Psoas muscle (tissue), 8 donors: ENCODE results near the gene ZNF345. TPM values are rescaled to one million over a fixed set of nuclear protein-coding genes. Genes with fewer than 3 reads are reported as not detected.

Experiments
- ATAC-seq, 4 donors: fragments of 200-7000 bp; cut with Tn5 transposase; one replicate each; pipeline ENCODE4 v1.9.1; 2020; ENCODE audit warnings: moderate library complexity in 3 of 4, mild to moderate bottlenecking in 2 of 4
- DNase-seq, 2 donors: peaks; one replicate each; pipeline ENCODE4 v3.0.0-alpha.2; 2020
- H3K27ac ChIP-seq: fragments of 200-600 bp; one replicate; pipeline ENCODE4 v1.8.0; 2022
- H3K27me3 ChIP-seq, 3 donors: fragments of 200-600 bp in 1 of 3; one replicate each; pipeline versions ENCODE4 v1.6.1 to v1.8.0; 2013 to 2022; ENCODE audit warnings: low read length in 2 of 3, mild to moderate bottlenecking in 2 of 3, moderate library complexity in 1 of 3; ENCODE audit not compliant: insufficient read depth in 3 of 3
- H3K36me3 ChIP-seq, 2 donors: fragments of 200-600 bp in 1 of 2; one replicate each; pipeline versions ENCODE4 v1.6.1 to v1.8.0; 2013 to 2022; ENCODE audit warnings: low read depth in 1 of 2, mild to moderate bottlenecking in 1 of 2, moderate library complexity in 1 of 2; ENCODE audit not compliant: insufficient read depth in 1 of 2
- H3K4me1 ChIP-seq: fragments of 200-600 bp; one replicate; pipeline ENCODE4 v1.8.0; 2022
- H3K4me3 ChIP-seq: fragments of 200-600 bp; one replicate; pipeline ENCODE4 v1.8.0; 2022; ENCODE audit warnings: mild to moderate bottlenecking
- H3K9me3 ChIP-seq: fragments of 200-600 bp; one replicate; pipeline ENCODE4 v1.8.0; 2022
- CTCF ChIP-seq: fragments of 200-600 bp; IDR thresholded peaks from one replicate; pipeline ENCODE4 v1.8.0; 2022; ENCODE audit warnings: antibody characterized with exemption
- WGBS, 3 donors: extraction: QIAGEN DNeasy Blood & Tissue Kit; methylation state at CpG; one replicate each; pipeline versions ENCODE4 v1.1.6 to v1.1.7; 2013; 5-methylcytosine and 5-hydroxymethylcytosine counted together
- intact Hi-C, 2 donors: fragments of 100-400 bp; cut with DNase I; formaldehyde crosslinking; loops; one replicate each; pipeline versions ENCODE4 v1.11.0 to v1.14.2; 2022
- polyA plus RNA-seq, 3 donors: library from polyadenylated mRNA; stranded (reverse); fragments of 200-250 nt; gene quantifications; one replicate each; pipeline ENCODE4 v1.2.3, GENCODE V29; 2013
- total RNA-seq, 4 donors: library from RNA; stranded (reverse); fragmentation: NEBNext Ultra II Directional in 2 of 4; extraction: Animal tissue kit (Norgen Biotek cat#: 25700) in 2 of 4; gene quantifications; one replicate each; pipeline versions ENCODE4 v1.2.1 to v1.2.4, GENCODE V29; 2021 to 2023
- donor health status: healthy with polysubstance abuse.
- donor health status: DM: no; HTN: no; CAD: no; lungs with moderate emphysema.
- donor health status: Bipolar disorder and iron deficiency.
- donor health status: healthy.
- donor health status: DM: yes; HTN: yes; CAD: no.
- donor health status: DM: no; HTN: no; CAD: no.
- donor health status: DM: no; HTN: no; CAD: no.
- donor health status: DM: yes; HTN: yes; CAD: no.

The ZNF345 gene
- total and polyA plus RNA-seq, 7 donors: 0.42 to 2.3 (median 1.4) TPM

- 1 to 4% (median 2%) methylated on average over 12 of the region's 12 CpGs for WGBS, 3 donors
- Histone ChIP-seq H3K9me3 (peaks cover 58% of the 10 kb centered on the region), H3K4me1 (no peaks in the 10 kb centered on the region), H3K27ac (peak overlapping the region; percentile 86), H3K36me3 (peaks cover 8 to 22% of the 10 kb centered on the region in 2 donors), H3K27me3 (no peaks in the 10 kb centered on the region), H3K4me3 (peak overlapping the region; percentile 94)
- ATAC-seq (peak in 2 of 4 donors; percentile 7 to 19), DNase-seq (no peak)
- no peak for TF ChIP-seq CTCF
- intact Hi-C loops: loop anchor here in 1 of 2 donors (1.0 to 5.0 kb wide), 3 partner anchors 11 to 78 kb away; partner anchors contain the start of genes ZNF345, ZNF568 and ZNF829
Observed at GRCh38 chr19:36838784-36839324, 11.8 kb upstream of the ZNF345 start.

- TF ChIP-seq CTCF: no peak
- Histone ChIP-seq H3K4me1 (peaks cover 13% of the 10 kb centered on the region), H3K36me3 (peaks cover 0 to 9% of the 10 kb centered on the region in 2 donors), H3K27me3 (no peaks in the 10 kb centered on the region), H3K27ac (no peak overlapping the region), H3K9me3 (peaks cover 33% of the 10 kb centered on the region), H3K4me3 (no peak overlapping the region)
- intact Hi-C loops: no loop called here
- 88 to 93% (median 90%) methylated on average over 1 of the region's 1 CpG for WGBS, 3 donors
- DNase-seq (no peak), ATAC-seq (no peak)
Observed at GRCh38 chr19:36847968-36848367, 2.7 kb upstream of the ZNF345 start.

GRCh38 chr19:36849701-36850558 is 746 bp upstream of the ZNF345 start:
- Histone ChIP-seq H3K27ac (peak overlapping the region; percentile 93), H3K36me3 (peaks cover 0 to 18% of the 10 kb centered on the region in 2 donors), H3K4me3 (peak overlapping the region; percentile 99), H3K27me3 (no peaks in the 10 kb centered on the region), H3K9me3 (peaks cover 34% of the 10 kb centered on the region), H3K4me1 (peaks cover 13% of the 10 kb centered on the region)
- WGBS, 3 donors: 0 to 1% (median 1%) methylated on average over 36 of the region's 36 CpGs
- TF ChIP-seq CTCF: no peak
- intact Hi-C loops: loop anchor here (1.0 to 10.0 kb wide), 3 partner anchors 12 to 165 kb away; partner anchors contain the start of genes ZNF568 (in 2 of the 2), ZNF829 (in 2 of the 2), ZNF567 (in 1 of the 2) and ZNF790 (in 1 of the 2)
- ATAC-seq (peak; percentile 98), DNase-seq (peak; percentile 92 to 95)

- TF ChIP-seq CTCF: no peak
- no peak overlapping the region for H3K27ac ChIP-seq
- intact Hi-C loops: loop anchor here (5.0 to 10.0 kb wide), 2 partner anchors 65 to 167 kb away; partner anchors contain the start of genes ZNF568 (in 2 of the 2), ZNF829 (in 2 of the 2) and ZNF567 (in 1 of the 2)
- peaks cover 38% of the 10 kb centered on the region for H3K9me3 ChIP-seq
- H3K36me3 ChIP-seq: peaks cover 0 to 27% of the 10 kb centered on the region in 2 donors
- ATAC-seq (no peak), DNase-seq (no peak)
- no peaks in the 10 kb centered on the region for H3K27me3 ChIP-seq
- H3K4me3 ChIP-seq: peak overlapping the region; percentile 99
- WGBS, 3 donors: 94 to 97% (median 96%) methylated on average over 3 of the region's 3 CpGs
- peaks cover 13% of the 10 kb centered on the region for H3K4me1 ChIP-seq
Observed at GRCh38 chr19:36851898-36852297, 1.2 kb downstream of the ZNF345 start.
